GM18526 (cell line): ENCODE data around the gene SLC36A1.

Source experiments
- POLR2A ChIP-seq: IDR thresholded peaks from 3 replicates; pipeline ENCODE4 v1.6.1; 2011; ENCODE audit not compliant: insufficient read length; ENCODE audit errors: extremely low read depth

Gene SLC36A1

DNA sequence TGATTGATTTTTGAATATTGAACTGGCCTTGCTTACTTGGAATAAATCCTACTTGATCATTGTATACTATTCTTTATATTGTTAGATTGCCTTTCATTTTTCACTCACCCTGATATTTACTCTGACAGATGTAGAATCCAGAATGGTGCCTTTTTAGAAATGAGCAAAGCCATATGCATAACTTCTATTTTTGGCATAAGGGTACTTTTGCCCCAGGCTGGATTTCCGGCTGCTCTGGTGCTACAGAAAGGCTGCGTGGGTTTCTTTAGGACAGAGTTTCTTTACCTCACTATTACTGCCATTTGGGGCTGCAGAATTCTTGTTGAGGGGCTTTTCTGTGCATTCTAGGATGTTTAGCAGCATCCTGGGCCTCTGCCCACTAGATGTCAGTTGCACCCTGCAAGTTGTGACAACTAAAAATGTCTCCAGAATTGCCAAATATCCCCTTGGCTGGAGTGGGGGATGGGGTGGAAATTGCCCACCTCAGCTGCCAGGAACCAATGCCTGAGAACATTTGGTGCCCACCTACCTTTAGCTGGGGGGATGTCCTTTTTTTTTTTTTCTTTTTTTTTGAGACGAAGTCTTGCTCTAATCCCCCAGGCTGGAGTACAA is 50.1 kb downstream of the SLC36A1 start:
- TF ChIP-seq POLR2A = no peak

DNA sequence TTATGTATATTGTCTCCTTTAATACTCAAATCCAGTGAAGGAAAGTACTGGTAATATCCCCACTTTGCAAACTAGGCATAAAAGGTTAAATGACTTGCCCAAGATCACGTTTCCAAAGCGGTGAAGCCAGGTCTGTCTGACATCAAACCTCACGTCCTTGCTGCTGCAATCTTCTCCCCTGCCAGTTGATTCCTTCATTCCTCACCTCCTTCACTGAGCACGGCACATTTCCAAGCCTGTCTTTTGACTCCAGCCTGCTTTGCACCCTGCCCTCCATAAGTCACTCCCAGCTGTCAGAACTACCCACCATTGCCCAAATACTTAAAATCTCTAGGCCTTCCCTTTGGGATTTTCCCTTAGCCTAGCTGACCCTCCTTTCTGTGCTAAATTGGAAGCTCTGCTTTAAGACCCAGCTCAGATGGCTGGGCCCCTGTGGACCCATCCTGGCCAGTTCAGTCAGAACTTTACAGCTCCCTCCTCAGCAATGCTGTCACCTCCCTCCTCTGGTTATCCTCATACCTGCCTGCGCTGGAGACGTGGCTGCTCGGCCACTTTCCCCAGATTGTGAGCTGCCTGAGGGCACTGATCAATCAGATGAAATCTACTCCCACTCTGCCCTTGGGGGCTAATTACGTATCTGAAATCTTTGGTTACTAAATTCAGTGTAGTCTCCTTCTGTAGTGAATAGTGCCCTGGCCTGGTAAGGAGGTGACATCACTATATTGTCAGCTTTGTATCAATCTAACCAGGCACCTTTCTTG is 51.2 kb downstream of the SLC36A1 start:
- TF ChIP-seq POLR2A = no peak

DNA sequence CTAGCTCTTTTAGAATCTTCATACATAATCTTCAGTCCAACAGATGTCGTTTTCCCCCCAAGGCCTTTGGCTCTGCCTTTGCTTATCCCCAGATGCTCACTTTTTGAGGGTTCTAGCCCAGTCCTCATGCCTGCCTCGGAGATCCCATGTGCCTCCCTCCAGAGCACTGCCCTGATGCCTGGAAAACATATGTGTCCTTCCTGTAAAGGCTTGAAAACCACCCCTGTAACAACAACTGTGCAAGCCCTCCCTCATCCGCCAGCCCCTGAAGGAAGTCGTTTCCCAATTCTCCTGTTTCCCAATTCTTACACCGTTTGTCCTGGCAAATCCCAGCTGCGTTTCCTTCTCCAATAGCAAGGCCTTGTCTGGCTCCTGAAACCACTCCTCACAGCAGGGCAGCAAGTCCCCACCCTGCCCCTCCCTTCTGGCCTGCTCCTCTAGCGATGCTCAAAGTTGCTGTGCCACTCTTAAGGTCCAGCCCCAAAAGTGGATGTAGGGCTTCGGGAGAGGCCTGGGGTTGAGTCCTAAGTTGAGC is 52.2 kb downstream of the SLC36A1 start:
- no peak for TF ChIP-seq POLR2A

DNA sequence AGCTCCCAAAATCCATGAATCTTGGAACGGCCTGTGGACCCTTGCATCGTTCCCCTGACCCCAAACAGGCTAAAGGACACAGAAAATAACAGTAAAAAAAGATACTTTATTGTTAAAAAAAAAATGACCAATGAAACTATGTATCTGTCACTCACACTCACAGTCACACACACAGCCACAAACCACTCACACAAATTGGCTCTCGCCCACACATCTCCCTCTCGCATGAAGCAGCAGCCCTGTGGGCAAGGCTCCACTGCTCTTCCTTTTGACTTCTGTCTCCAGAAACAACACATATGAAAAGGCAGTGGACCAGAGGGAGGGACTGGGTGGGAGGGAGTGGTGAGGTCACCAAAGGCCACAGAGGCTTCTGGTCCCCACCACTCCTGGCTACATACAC is 56.6 kb downstream of the SLC36A1 start:
- TF ChIP-seq POLR2A = no peak

DNA sequence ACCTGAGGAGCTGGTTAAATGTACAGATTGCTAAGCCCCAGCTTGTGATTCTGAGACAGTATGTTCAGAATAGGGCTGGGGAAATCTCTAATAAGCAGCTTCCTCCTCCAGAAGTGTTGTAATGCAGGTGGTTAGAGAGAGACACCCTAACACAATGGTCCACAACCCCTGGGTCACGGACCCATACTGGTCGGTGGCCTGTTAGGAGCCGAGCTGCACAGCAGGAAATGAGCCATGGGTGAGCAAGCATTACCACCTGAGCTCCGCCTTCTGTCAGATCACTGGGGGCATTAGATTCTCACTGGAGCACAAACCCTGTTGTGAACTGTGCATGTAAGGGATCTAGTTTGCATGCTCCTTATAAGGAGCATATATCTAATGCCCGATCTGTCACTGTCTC is 61.8 kb downstream of the SLC36A1 start:
- TF ChIP-seq POLR2A = no peak

DNA sequence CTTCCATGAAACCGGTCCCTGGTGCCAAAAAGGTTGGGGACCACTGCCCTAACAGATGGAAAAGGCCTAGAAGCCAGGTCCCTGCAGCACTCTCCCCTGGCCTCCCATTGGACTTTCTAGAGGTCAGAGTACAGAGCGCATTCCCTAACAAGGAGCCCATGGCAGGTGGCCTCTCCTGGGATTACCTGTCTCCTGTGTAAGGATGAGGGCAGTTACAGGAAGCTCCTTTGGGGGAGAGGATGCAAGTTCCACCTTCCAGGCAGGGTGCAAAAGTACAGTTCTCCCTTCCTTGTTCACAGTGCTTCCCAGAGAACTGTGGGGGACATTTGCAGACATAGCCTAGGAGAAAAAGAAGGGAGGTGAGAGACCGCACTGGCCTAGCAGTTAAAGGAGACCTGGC is 62.4 kb downstream of the SLC36A1 start:
- TF ChIP-seq POLR2A = no peak

DNA sequence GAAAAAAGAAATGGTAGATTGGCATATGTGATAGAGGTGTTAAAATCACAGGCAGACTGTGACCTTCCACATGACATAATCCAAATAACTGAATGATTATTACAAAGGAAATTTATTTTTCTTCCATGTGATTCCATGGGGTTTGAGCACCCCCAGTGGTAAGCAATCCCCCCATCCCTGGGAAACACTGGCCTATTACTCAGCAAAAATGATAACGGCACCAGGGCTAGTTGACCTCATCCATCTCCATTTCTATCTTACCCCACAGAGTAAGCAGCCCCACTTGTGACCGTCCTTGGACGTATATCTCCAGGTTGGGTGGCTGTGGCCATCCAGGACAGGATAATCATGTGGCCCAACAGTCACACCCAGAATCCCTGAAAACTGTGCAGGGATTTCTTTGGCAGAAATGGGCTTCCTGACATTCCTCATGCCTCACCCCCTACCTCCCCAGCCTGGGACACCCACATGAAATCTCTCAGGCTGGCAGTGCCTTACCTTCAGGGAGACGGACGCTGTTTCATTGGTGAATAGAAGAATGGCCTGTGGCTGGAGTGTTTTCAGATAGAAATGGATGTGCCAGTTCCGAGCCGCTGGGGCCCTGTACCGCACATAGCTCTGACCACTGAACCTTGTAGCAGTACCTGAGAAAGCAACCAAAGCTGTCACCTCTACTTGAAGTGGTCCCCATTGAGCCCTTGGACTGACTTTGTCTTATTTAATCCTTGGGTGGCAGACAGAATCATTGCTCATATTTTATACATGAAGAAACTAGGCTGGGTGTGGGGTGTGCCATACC is 69.9 kb downstream of the SLC36A1 start:
- no peak for TF ChIP-seq POLR2A

DNA sequence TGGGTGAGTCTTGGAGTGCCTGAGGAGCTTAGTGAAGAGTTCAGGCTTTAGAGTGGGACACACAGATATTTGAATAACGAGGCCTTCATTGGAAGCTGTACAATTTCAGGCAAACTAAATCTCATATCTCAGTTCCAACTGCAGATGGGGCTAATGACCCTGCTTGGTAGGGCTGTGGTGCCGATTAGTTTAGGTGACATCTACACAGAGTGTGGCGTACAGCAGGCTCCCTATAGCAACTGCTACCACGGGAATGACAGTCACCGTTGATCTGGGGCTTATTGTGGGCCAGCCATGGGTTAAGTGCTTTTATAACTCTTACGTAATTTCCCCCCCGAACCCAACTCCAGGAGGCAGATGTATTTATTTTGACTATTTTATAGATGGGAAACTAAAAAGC is 72.9 kb downstream of the SLC36A1 start:
- TF ChIP-seq POLR2A = no peak

DNA sequence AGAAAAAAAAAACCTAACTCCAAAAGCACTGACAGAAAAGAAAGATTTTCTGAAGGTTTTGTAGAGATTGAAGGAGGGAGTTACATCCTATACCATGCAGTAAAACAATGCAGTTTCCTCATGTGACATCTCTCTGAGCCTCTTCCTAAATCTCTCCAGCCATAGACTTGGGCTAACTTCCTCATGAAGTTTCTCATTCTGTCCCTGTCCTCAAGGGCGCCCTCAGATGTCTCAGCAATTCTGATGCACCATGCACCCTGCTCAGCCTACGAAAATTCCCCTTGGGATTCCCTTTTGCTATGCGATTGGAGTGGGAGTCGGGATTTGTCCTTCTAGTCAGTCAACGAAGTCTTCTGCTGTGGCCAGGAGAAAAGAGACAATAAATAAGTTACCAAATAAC is 74.8 kb downstream of the SLC36A1 start:
- TF ChIP-seq POLR2A = no peak

DNA sequence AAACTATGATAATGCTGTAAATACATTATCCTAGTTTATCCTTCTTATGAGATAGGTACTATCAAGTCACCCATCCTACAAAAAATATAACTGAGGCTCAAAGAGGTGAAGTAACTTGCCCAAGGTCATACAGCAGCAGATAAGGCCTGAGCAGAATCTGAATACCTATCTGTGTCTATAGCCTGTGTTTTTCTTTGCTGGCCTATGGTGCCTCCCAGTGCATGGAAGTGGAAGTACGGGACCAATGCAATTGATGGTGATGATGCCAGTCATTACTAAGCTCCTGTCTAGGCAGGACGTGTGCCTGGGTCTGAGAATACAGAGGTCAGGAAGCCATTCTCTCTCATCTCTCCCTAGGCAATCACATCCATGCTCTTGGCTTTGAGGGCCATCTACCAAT is 75.9 kb downstream of the SLC36A1 start:
- TF ChIP-seq POLR2A = no peak

DNA sequence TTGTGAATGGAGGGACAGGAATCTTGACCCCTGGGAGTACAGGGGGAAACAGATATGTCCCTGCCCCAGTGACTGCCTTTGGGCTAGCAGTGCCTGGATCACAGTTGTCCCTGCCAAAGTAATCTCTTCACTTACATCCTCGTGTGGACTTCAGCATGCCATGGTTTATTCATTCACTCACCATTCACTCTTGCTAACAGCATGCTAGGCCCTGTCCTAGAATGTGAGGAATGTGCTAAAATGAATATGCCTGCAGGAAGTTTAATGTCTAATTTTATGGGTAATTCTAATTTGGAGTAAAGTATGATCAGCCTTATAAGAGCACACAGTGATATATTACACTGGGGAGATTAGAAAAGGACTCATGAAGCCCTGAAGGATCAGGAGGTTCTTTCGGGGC is 80.8 kb downstream of the SLC36A1 start:
- no peak for TF ChIP-seq POLR2A

DNA sequence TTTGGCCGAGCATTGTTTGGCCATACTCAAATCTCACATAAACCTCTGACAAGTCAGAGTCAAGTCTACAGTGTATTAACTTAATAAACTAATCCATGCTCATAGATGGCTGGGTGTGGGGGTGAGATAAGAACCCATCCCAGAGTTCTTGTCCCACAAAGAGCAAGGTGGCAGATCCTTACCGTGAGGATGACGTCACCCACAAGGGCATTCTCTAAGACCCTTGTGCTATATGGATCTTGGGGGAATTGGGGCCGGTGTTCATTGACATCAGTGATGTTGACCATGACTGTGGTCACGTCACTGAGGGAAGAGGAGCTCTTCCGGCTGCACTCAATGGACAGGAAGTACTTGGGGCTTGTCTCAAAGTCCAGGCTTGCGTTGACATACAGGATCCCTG is 81.6 kb downstream of the SLC36A1 start:
- TF ChIP-seq POLR2A = no peak

DNA sequence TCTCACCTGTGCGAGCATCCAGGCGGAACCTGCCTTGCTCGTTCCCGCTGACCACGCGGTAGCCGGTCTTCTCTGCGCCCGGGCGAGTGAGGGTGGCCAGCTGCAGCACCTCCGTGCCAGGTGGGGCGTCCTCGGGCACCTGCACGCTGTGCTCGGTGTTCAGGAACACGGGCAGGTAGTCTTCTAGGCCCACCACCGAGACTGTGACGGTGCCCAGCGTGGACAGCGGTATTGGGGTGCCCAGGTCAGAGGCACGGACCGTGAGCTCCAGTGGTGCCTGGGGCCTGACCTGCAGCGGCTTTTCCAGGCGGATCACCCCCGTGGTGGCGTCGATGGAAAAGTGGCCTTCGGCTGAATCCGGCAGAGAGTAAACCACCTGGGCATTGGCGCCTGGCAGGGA is 84.2 kb downstream of the SLC36A1 start:
- TF ChIP-seq POLR2A = no peak

DNA sequence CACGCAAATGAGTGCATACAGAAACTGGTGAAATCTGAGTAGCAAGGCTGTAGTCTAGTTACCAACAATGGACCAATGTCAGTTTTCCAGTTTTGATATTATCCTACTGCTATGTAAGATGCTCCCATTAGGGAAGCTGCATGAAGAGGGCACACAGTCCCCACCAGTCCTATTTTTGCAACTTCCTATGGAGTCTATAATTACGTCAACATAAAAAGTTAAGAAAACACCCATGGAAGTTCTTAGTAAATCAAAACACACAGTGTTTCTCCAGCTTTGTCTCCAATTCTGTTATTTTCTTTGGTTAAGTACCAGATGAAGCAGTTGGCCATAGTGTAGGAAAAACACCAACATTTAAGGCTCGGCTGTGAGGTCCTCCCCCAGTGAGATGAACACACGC is 85.0 kb downstream of the SLC36A1 start:
- TF ChIP-seq POLR2A = no peak

DNA sequence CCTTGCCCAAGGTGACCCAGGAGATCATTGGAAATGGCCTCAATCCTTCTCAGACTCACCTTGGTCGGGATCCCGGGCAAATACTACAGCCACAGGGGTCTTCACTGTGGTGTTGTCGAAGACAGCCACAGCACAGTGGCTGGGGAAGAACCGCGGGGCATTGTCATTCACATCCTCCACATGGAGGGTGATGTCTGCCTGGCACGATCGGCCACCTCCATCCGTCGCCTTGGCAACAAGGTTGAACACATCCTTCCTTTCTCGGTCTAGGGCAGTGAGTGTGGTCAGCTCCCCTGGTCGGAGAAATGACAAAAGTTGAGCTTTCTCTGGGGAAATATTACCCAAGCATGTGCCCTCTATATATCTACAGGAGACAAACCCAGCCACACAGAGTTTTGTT is 86.9 kb downstream of the SLC36A1 start:
- no peak for TF ChIP-seq POLR2A

DNA sequence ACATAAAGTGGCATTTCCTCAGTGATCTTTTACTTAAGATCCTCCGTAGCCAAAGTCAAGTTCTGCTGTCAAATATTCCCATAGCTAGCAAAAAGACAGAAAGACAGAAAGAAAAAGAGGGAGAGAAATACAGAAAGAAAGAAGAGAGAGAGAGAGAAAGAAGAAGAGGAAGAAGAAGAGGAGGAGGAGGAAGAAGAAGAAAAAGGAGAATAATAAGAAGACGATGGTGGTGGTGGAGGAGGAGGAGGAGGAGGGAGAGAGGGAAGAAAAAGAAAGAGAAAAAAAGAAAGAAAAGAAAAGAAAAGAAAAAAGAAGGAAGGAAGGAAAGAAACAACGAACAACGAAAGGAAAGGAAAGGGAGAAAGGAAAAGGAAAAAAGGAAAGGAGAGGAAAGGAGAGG is 89.6 kb downstream of the SLC36A1 start:
- TF ChIP-seq POLR2A = no peak
